GM10248 (cell line): ENCODE results near the gene TBC1D5.

ENCODE experiments used
- CTCF ChIA-PET: fragments of 300-600 bp; sonication (Branson Sonifier 250); formaldehyde crosslinking; extraction: SDS; loops from one replicate; lab custom pipeline; 2021; ENCODE audit warnings: antibody characterized with exemption; lab: Yijun Ruan, JAX
- POLR2A ChIA-PET: fragments of 350-650 bp; sonication (Branson Sonifier 250); formaldehyde crosslinking; extraction: SDS; loops from one replicate; lab custom pipeline; 2020; ENCODE audit warnings: antibody characterized with exemption; lab: Yijun Ruan, JAX
- DNase-seq: peaks from one replicate; pipeline ENCODE4 v3.0.0; 2012; ENCODE audit errors: extremely low spot score
- TF ChIP-seq, protein P1 (sequence below): IDR thresholded peaks from 2 replicates; pipeline ENCODE4 v1.5.1; 2012; ENCODE audit warnings: mild to moderate bottlenecking, low read depth; ENCODE audit errors: extremely low read depth, missing control alignments, control extremely low read depth

The TBC1D5 gene

DNA sequence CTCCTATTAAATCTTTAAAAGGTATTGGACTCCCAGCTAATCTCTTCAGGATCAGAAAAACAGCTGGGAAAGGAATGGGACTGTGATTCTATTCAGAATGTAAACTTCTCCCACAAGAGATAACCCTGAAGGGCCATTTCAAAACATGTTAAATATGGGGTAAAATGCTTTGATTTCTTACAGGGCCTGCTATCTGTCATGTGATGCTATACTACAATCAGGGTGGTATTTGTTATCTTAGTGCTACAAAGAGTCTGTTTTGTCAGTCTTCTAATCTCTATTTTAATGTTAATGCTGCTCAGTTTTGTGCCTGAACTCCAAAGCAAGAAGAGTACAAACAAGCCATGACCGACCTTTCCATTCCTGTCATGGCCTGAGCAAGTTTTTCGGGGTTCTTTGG, 186.9 kb downstream of the TBC1D5 start:
- no peak for DNase-seq
- ChIA-PET POLR2A (no interaction called here), CTCF (interaction anchor here (0.9 kb wide), 1 partner anchor 9 kb away, joined by 3 read pairs; no protein-coding TSS in a partner anchor)
- TF ChIP-seq, protein P1, sequence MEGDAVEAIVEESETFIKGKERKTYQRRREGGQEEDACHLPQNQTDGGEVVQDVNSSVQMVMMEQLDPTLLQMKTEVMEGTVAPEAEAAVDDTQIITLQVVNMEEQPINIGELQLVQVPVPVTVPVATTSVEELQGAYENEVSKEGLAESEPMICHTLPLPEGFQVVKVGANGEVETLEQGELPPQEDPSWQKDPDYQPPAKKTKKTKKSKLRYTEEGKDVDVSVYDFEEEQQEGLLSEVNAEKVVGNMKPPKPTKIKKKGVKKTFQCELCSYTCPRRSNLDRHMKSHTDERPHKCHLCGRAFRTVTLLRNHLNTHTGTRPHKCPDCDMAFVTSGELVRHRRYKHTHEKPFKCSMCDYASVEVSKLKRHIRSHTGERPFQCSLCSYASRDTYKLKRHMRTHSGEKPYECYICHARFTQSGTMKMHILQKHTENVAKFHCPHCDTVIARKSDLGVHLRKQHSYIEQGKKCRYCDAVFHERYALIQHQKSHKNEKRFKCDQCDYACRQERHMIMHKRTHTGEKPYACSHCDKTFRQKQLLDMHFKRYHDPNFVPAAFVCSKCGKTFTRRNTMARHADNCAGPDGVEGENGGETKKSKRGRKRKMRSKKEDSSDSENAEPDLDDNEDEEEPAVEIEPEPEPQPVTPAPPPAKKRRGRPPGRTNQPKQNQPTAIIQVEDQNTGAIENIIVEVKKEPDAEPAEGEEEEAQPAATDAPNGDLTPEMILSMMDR: no peak

DNA sequence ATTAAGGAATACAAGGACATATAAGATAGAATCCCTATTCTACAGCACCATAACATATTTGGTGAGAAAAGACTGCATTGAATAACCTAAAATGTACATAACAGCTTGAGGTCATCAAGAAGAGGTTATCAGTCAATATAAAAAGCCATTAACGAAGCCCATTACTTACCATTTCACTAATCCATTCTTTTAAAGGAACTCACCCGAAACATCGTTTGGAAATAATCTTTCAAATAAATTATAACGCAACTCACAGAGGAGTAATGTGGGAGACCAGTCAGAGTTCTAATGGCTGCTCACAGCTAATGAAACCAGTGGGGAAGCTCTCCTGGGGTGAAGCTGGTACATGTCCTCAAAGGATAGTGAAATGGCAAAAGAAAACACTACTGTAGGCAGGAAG, 188.4 kb downstream of the TBC1D5 start:
- no peak for DNase-seq
- POLR2A ChIA-PET: no interaction called here
- CTCF ChIA-PET: no interaction called here
- TF ChIP-seq, protein P1: no peak

DNA sequence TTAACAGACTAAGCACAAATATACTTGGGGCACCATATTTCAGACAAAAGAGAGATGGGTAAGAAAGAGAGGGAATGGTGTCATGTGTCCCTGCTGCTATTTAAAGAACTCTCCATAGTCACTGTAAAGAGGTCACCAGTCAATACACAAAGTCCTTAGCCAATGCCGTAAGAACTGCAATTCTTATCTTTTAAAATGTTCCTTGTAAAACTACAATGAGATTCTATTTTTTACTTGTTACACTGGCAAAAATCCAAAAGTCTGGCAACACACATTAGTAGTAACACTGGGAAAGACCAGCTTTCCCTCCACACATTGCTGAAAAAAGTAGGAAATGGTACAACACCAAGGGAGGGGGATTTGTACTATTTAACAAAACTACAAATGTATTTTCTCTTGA, 189.4 kb downstream of the TBC1D5 start:
- no peak for DNase-seq
- TF ChIP-seq, protein P1: no peak
- POLR2A ChIA-PET: no interaction called here
- CTCF ChIA-PET: interaction anchor here (1.0 kb wide), 1 partner anchor 13 kb away, joined by 3 read pairs; no protein-coding TSS in a partner anchor

DNA sequence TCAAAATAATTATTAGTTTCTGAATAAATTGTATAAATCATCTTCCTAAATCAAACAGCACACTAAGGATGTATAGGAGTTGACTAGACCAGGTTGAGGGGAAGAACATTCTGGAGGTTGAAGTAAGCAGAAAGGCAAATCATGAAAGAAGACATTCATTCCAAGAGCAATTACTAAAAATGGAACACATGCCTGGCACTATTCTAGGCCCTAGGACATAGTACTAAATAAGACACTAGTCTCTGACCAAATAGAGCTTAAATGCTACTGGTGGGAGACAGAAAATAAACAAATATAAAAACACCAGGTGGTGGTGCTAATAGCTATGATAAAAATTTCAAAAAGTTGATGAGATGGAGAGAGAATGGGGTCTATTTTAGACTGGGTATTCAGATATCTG, 190.1 kb downstream of the TBC1D5 start:
- POLR2A ChIA-PET: no interaction called here
- TF ChIP-seq, protein P1: no peak
- no peak for DNase-seq
- CTCF ChIA-PET: interaction anchor here (1.0 to 1.6 kb wide), 2 partner anchors 12 to 289 kb away, joined by 3 to 8 read pairs; no protein-coding TSS in a partner anchor

DNA sequence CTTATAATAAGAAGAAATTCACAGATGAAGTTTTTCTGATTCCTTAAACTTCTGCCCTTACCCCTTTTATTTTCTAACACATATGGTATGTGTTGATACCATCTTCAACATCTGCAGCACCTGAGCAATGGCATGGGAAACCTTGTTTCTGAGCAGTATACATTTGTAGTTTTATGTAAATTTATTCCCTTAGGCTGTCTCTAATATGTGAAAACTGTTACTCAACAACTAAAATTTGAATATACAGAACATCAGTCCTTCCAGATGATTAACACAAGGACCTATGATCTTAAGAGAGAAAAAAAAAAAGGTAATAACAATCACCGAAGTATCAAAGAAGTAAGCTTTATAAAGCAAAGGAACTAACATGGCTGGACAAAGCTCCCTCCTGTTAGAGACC, 190.5 kb downstream of the TBC1D5 start:
- POLR2A ChIA-PET: no interaction called here
- CTCF ChIA-PET: interaction anchor here (1.0 to 1.6 kb wide), 2 partner anchors 12 to 289 kb away, joined by 3 to 8 read pairs; no protein-coding TSS in a partner anchor
- DNase-seq: no peak
- TF ChIP-seq, protein P1: no peak

DNA sequence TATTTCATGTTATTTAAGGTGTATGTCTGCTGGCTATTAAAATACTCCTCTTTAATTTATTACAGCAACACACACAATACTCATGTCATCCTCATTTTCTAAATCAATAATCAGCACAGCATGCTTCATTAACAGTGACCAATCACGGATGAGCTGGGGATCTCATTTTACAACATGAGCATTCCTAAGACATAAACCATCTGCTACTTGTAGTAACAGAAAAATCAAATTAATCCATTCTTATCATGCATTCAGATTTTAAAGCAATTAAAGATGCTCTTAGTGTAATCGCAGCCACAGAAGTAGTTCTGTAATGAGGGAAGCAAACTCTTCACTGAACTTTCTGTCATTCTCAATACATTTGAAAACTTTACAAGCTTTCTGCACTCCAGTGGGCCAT, 191.1 kb downstream of the TBC1D5 start:
- POLR2A ChIA-PET: no interaction called here
- CTCF ChIA-PET: interaction anchor here (1.1 to 1.6 kb wide), 2 partner anchors 24 to 290 kb away, joined by 4 to 8 read pairs; no protein-coding TSS in a partner anchor
- TF ChIP-seq, protein P1: no peak
- no peak for DNase-seq
